Measurements from ENCODE around the gene PDZD2.
"Not testable (repeated sequence)": the region's sequence is repeated elsewhere in the genome, so short reads cannot be mapped to it uniquely, and the experiment has no call there.

Gene PDZD2

DNA sequence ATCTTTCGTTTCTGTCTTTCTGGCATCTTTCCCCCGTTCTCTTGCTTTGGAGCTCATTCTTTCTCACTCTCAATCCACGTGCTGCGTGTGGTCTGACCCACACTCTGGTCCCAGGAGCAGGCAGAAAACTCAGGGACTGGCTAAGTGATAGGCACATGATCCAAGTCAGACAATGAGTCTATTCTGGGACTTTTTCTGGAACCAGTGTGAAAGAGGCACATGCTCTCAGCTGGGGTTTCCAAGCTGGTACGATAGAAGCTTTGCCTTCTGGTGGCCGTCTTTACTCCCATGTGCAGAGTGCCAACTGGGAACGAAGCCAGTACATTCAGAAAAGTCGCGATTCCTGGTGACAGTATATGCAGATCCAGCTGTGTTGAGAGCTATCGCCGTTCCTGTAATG lies 94.4 kb downstream of the PDZD2 start:
- no peak for DNase-seq (ENCODE audit: low read depth)

GRCh38 chr5:31736127-31736526 lies 97.2 kb downstream of the PDZD2 start:
- DNase-seq (ENCODE audit: low read depth) = no peak

- no peak for DNase-seq (ENCODE audit: low read depth)
Measured at GRCh38 chr5:31738199-31738598, 99.3 kb downstream of the PDZD2 start.

- DNase-seq (ENCODE audit: low read depth) = no peak
Measured at GRCh38 chr5:31741496-31741895, 102.6 kb downstream of the PDZD2 start.

DNA sequence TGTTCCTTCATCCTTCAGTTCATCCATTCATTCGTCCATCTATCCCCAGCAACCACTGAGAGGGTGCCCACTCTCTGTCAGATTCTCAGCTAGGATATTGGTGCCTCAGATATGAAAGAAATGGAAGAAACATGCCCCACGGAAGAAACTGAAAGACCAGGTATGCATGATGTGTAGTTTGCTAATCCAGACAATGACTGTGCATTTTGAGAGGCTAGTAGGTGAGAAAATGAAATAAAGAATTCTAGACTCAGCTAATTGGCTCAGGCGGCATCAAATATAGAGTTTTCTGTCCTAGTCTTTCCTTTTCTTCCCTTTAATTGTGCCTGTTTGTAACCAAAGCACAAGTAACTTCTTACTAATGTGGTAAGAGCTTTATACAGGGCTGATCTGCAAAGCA lies 104.7 kb downstream of the PDZD2 start:
- no peak for DNase-seq (ENCODE audit: low read depth)

- DNase-seq (ENCODE audit: low read depth) = no peak
Measured at GRCh38 chr5:31748458-31749172, 109.7 kb downstream of the PDZD2 start.

DNA sequence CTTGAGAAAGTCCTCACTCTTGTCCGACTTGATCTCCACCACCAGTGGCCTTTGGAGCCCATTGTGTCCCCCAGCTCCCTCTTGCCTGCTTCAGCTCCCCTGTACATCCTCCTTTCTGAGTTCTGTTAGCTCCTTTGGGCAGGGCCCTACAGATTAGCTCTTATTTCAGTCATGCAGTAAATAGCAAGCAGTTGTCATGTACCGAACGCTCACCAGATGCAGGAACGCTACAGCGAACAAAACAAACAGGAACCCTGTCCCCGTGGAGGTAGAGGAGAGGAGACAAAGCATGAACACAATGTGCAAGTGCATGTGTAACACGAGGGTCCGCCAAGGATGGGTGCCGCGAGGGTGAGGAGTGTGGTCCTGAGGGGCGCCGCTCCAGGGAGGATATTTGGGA lies 111.3 kb downstream of the PDZD2 start:
- no peak for DNase-seq (ENCODE audit: low read depth)

- no peak for DNase-seq (ENCODE audit: low read depth)
Measured at GRCh38 chr5:31751610-31752009, 112.7 kb downstream of the PDZD2 start.

DNA sequence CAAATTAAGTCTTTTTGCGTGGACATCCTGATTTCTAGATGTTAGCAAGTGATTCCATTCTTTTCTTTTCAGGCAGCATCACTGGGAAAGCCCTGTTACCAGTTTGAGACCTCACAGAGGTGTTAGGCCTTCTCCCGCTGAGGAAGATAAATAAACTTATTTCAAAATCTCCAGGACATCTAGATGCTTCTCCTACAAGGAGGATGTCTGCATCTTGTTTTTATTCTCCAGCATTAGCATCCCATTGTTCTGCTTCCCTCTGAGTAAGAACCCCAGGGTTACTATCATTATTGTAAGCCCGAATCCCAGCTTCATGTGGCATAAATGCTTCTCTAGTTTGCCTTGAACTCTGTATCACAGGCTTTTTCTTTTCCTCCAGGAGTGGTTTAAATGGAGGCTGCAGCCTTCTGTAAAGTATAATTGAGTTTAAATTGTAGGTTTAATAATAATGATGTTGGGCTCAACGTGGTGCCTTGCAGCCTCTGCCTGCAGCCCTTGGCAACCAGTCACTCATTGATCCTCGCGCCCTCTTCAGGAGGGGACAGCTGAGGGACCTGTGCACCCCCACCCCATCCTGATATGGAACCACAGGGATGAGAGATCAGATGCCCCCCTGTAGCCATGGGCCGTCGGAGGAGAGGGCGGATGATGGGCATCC lies 114.9 kb downstream of the PDZD2 start:
- no peak for DNase-seq (ENCODE audit: low read depth)

- no peak for DNase-seq (ENCODE audit: low read depth)
Measured at GRCh38 chr5:31754358-31754704, 115.4 kb downstream of the PDZD2 start.

GRCh38 chr5:31754741-31755675 lies 116.1 kb downstream of the PDZD2 start:
- DNase-seq (ENCODE audit: low read depth) = no peak

DNA sequence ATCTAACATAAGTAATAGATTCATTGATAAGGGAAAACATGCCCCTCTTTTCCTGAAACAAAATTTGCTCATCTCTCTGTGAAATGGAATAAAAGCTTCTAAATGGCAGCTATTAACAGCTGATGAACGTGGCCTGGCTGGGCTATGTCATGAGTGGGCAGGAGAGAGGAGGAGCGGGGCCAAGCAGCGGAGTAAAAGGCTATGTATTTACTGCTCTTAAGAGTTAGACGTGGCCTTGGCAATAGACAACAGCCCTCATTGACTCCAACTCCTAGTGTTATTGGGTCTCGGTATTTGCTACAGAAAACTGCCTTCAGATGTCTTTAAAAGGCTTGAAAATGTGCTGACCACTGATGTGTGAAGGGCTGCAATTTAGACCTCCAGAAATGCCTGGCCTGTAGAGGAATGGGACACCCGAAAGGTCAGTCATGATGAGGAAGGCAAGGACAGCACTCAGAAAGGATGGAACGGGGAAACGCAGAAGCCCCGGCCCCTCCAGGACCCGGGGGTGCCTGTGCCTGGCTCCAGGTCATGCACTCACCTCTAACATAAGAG lies 116.8 kb downstream of the PDZD2 start:
- DNase-seq (ENCODE audit: low read depth) = no peak

DNA sequence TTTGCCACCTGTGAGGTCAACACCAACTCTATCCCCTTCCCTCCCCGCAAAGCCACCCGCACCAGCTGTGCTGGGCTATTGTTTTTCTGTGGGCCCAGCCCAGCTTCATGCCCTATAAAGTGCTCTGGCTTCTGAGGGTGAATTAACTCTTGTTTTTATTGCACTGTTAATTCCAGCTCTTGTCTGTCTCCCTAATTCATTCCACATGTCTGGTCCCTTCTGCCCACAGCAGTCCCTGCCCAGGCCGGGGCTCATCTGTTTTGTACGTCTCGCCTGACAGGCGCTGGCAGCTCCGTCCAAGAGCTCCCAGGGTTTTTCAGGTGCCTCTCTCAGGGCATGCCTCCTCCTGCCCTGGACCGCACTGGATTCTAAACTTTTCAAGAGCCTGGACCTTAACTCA lies 118.9 kb downstream of the PDZD2 start:
- DNase-seq (ENCODE audit: low read depth) = peak; percentile 5

DNA sequence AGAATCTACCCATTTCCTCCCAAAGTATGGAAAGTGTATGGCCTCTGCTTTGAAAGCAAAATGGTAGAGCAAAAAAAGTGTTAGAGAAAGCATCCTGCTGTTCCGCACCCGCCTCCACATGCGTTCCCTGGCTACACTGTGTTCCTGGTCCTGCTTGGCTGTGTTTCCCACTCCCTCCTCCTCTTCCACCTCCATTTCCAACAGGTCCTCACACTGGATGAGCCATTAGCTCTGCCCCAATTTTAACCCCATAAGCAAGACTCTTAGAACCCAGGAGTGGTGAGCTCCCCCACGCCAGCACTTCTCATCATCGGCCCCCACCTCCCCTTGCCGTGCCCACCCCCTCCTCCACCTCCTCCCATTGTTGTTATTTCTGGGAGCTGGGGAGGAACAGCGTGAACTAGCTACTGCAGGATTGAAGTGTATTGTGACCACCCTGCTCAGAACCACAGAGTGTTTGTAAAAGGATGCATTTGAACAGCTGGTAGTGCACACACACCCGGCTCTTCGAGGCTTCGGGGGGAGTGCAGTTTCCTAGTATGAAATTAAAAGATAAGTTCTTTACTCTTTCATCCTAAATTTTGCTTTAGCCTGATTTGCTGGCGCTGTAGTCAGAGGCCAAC lies 120.0 kb downstream of the PDZD2 start:
- DNase-seq (ENCODE audit: low read depth) = no peak

DNA sequence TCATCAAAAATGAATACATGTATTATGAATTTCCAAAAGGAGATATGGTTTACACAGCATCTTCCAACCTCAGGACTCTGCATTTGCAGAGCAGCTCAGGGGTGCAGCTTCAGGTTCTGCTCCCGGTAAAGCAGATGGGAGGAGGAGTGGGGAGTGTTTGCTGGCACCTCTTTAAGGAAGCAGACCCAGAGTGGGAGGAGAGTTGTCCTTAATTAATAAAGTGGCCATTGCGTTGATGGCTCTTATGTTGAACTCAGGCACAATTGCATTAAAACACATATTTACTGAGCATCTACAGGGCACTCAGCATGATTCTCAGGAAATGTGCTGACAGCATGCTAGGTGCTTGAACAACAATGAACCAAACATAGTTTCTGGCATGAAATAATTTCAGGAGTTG lies 121.0 kb downstream of the PDZD2 start:
- no peak for DNase-seq (ENCODE audit: low read depth)

DNA sequence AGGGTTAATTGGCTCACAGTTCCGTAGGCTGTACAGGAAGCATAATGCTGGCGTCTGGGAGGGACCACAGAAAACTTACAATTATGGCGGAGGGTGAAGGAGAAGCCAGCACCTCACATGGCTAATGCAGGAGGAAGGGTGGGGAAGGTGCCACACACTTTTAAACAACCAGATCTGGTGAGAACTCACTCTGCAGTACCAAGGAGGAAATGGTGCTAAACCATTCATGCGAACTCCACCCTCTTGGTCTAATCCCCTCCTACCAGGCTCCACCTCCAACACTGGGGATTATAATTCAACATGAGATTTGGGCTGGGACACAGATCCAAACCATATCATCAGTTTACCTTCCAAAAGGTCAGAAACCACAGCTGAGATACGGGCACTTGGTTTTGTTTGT lies 122.9 kb downstream of the PDZD2 start:
- DNase-seq (ENCODE audit: low read depth) = no peak

DNA sequence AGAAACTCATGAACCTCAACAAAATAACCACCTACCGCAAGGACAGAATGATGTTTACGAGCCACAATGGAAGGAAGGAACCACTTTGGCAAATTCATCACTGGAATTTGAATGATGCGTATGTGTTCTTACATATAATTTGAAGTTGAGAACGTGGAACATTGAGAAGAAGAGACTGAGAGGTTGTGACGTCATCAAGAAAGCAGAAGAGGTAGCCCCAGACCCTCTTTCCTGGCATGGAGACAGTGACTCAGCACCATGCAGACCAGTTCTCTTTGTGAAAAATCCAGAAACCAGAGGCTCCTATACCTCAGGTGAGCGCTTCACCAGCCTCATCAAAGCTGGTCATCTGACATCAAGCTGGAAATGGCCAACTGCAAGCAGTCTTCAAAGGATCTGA lies 124.5 kb downstream of the PDZD2 start:
- DNase-seq (ENCODE audit: low read depth) = no peak

GRCh38 chr5:31764687-31765086 lies 125.8 kb downstream of the PDZD2 start:
- not testable (repeated sequence) for DNase-seq (ENCODE audit: low read depth)

GRCh38 chr5:31767335-31768031 lies 128.6 kb downstream of the PDZD2 start:
- DNase-seq (ENCODE audit: low read depth) = no peak

DNA sequence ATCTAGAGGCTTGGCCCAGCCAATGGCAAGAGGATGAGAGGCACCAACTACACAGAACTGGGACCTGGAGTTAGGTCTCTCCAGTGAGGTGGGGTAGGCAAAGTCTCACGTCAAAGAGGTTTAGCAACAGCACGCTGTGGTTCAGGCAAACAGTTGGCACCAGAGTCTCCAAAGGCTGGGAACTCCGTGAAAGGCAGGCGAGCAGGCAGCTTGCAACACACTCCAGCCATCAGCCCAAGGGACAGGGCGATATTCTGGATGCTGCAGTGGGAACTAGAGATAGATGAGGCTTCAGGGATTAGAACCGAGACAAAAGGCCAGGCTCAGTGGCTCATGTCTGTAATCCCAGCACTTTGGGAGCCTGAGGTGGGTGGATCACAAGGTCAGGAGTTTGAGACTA lies 129.1 kb downstream of the PDZD2 start:
- DNase-seq (ENCODE audit: low read depth) = no peak

- no peak for DNase-seq (ENCODE audit: low read depth)
Measured at GRCh38 chr5:31768784-31769183, 129.9 kb downstream of the PDZD2 start.

GRCh38 chr5:31769530-31769929 lies 130.6 kb downstream of the PDZD2 start:
- no peak for DNase-seq (ENCODE audit: low read depth)
